ENCODE data around the gene PRR20E. TPM values are rescaled to one million over a fixed set of nuclear protein-coding genes. Genes with fewer than 3 reads are reported as not detected.
"Not testable (repeated sequence)": the region's sequence is repeated elsewhere in the genome, so short reads cannot be mapped to it uniquely, and the experiment has no call there.

Gene PRR20E
- total RNA-seq, result not detected

GRCh38 chr13:57166897-57167296 is at the start of gene PRR20E:
Gene PRR20E, plus strand, starts transcription at chr13:57167197. Its CDS starts 387 bp downstream, at chr13:57167584.
- H3K36me3 ChIP-seq; H3K4me3 ChIP-seq (replicated peaks in 1 of 3); H3K4me1 ChIP-seq; H3K27ac ChIP-seq; H3K27me3 ChIP-seq; H3K9me3 ChIP-seq; intact Hi-C loops (cut with DNase I); DNase-seq: not testable (repeated sequence)
- no CpG with 5 or more reads among the region's 22 CpGs for WGBS, 2 donors

GRCh38 chr13:57123681-57124080 is 43.3 kb upstream of the PRR20E start:
- intact Hi-C loops (cut with DNase I), result no loop called here
- 61 to 66% methylated on average over 1 of the region's 1 CpG for WGBS, 2 donors

GRCh38 chr13:57128909-57129308 is 38.1 kb upstream of the PRR20E start:
- intact Hi-C loops (cut with DNase I), result no loop called here
- Histone ChIP-seq H3K27me3 (no peaks in the 10 kb centered on the region), H3K36me3 (no peaks in the 10 kb centered on the region), H3K9me3 (no peaks in the 10 kb centered on the region), H3K4me3 (replicated peaks in 1 of 3) (no peak overlapping the region), H3K4me1 (no peaks in the 10 kb centered on the region), H3K27ac (no peak overlapping the region)
- 82 to 83% methylated on average over 6 of the region's 6 CpGs for WGBS, 2 donors
- no peak for DNase-seq
- TF ChIP-seq POLR2A (IDR thresholded peaks at IDR 0.05) (no peak), CTCF (IDR thresholded peaks at IDR 0.05) (no peak)

More at GRCh38 chr13:57123681-57124080, 43.3 kb upstream of the PRR20E start:
- Histone ChIP-seq H3K4me3 (replicated peaks in 1 of 3) (no peak overlapping the region), H3K4me1 (no peaks in the 10 kb centered on the region), H3K9me3 (no peaks in the 10 kb centered on the region), H3K27me3 (no peaks in the 10 kb centered on the region), H3K27ac (no peak overlapping the region), H3K36me3 (no peaks in the 10 kb centered on the region)
- DNase-seq, result no peak
- no peak for TF ChIP-seq POLR2A (IDR thresholded peaks at IDR 0.05)
- TF ChIP-seq CTCF (IDR thresholded peaks at IDR 0.05), result no peak

GRCh38 chr13:57136093-57136492 is 30.9 kb upstream of the PRR20E start:
- intact Hi-C loops (cut with DNase I), result no loop called here
- no peaks in the 10 kb centered on the region for H3K36me3 ChIP-seq

GRCh38 chr13:57137585-57137984 is 29.4 kb upstream of the PRR20E start:
- no peak overlapping the region for H3K27ac ChIP-seq
- WGBS, 2 donors, result 77 to 81% methylated on average over 4 of the region's 4 CpGs
- intact Hi-C loops (cut with DNase I), result no loop called here

More at GRCh38 chr13:57136093-57136492, 30.9 kb upstream of the PRR20E start:
- Histone ChIP-seq H3K27me3 (no peaks in the 10 kb centered on the region), H3K9me3 (no peaks in the 10 kb centered on the region), H3K4me3 (replicated peaks in 1 of 3) (no peak overlapping the region), H3K4me1 (no peaks in the 10 kb centered on the region), H3K27ac (no peak overlapping the region)
- no peak for DNase-seq
- 56 to 62% methylated on average over 2 of the region's 2 CpGs for WGBS, 2 donors
- TF ChIP-seq CTCF (IDR thresholded peaks at IDR 0.05) (no peak), POLR2A (IDR thresholded peaks at IDR 0.05) (no peak)

More at GRCh38 chr13:57137585-57137984, 29.4 kb upstream of the PRR20E start:
- TF ChIP-seq POLR2A (IDR thresholded peaks at IDR 0.05) (no peak), CTCF (IDR thresholded peaks at IDR 0.05) (no peak)
- Histone ChIP-seq H3K36me3 (no peaks in the 10 kb centered on the region), H3K4me1 (no peaks in the 10 kb centered on the region), H3K4me3 (replicated peaks in 1 of 3) (no peak overlapping the region), H3K27me3 (no peaks in the 10 kb centered on the region), H3K9me3 (no peaks in the 10 kb centered on the region)
- DNase-seq, result no peak
